DMS114 treated with DMSO at 0.1 percent for 48 hours (cell line): ENCODE results near the gene GUCY1A2.

ENCODE experiments used
- DNase-seq: peaks from one replicate; lab custom pipeline; 2025; ENCODE audit not compliant: unreplicated experiment; lab: John Stamatoyannopoulos, UW

Gene GUCY1A2

DNA sequence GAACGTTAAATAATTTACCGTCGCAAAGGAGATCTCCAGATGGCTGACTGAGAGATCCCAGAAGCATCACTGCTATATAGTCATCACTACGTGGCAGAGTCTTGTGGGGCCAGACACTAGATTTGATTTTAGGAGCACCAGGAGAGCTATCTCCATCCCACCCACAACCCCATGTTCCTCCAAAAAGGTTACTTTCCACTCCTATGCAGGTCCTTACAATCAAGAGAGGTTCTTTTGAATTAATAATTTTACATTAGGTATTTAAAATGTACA lies 19.4 kb downstream of the GUCY1A2 start:
- no peak for DNase-seq

DNA sequence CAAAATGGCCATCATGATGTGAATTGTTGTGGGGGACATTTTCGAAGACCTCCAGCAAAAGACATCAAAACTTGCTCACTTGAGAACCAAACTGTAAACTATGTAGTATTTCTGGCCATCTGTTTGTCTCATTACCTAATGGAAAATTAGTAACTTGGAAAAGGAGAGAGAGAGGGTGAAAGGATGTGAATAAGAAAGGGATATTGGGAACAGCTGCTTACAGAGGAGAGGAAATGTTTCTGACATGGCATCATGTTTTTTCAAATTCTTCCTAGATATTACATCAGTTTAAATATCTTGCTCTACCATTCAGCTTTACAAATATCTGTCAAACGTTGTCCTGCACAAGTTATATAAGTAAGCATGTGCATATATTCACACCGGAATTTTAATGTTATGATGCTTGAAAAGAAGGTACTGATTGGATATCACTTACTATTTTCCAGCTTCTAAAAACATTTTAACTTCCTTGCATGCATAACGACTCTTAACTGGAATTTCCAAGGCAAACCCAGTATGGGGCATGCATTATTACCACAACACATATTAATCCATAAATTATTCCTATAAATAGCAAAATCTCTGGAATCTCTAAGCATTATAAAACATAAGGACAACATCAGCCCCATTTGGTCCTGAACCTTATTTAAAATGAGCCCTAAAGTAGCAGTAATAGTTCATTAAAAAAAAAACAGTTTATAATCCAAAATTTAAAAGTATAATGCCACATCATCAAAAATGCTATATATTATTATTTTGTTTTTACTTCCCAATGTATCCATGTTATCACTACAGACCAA lies 20.0 kb downstream of the GUCY1A2 start:
- DNase-seq: no peak

DNA sequence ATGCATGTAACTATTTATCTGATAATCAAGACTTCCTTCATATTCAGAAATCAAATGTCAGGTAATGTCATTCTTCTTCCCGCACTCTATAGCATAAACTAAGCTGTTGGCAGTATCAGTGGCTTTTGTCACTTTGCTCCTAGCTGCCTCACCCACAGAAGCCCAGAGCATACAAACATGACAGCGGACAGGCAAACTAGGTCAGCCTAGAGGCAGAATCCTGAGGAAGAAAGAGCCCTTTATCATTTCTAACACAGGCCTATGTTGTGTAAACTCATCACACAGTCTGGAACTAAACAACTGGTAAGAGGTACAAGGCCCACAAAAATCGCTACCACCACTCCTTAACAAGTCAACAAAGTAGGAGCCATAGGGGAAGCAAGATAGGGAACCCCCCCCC lies 21.0 kb downstream of the GUCY1A2 start:
- DNase-seq: no peak

DNA sequence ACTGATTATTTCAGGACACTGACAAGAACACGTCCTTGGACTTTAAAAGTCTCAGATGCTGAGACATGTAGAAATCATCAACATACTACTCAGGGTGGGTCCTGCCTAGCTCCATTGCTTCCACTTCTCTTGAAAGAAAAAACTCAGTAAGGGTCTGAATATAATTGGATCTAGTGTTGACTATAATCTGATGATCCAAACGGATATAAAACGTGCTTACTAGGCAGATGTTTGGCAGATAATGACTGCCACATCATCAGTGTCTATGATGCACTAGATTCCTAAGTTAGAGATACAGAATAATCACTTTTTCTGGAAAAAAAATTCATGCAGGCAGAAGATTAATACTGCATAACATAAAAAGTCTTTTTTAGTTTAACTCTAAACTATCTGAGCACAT lies 21.6 kb downstream of the GUCY1A2 start:
- no peak for DNase-seq

DNA sequence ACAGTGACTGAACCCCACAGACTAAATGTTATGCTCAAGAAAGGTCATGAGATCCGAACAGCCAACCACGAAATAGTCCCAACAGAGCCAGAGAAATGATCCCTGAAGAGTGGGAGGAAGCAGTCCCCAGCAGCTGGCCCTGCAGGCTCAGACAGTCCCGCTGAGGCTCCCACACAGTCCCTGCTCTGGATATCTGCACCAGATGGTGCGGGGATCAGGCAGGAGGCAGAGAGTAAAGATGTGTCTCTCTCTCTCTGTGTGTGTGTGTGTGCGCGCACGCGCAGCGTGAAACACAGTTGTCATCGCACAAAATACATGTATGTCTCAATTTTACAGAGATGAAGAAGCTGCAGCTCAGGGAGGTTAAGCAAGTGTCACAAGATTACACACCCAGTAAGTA lies 27.9 kb downstream of the GUCY1A2 start:
- DNase-seq: no peak

DNA sequence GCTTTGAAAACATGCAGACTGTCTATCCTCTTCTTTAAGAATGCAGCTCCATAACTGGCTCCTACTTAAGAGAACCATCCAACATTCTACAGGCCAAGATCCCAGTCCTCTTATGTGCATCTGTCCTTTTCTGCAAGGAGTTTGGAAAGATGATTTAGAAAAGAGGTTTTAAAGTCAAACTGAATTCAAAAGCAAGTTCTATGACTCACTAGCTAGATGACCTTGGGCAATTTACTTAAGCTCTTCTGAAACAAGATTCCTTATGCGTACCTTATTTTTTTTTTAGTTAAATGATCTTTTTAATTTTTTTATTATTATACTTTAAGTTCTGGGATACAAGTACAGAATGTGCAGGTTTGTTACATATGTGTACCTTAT lies 29.2 kb downstream of the GUCY1A2 start:
- DNase-seq: no peak

DNA sequence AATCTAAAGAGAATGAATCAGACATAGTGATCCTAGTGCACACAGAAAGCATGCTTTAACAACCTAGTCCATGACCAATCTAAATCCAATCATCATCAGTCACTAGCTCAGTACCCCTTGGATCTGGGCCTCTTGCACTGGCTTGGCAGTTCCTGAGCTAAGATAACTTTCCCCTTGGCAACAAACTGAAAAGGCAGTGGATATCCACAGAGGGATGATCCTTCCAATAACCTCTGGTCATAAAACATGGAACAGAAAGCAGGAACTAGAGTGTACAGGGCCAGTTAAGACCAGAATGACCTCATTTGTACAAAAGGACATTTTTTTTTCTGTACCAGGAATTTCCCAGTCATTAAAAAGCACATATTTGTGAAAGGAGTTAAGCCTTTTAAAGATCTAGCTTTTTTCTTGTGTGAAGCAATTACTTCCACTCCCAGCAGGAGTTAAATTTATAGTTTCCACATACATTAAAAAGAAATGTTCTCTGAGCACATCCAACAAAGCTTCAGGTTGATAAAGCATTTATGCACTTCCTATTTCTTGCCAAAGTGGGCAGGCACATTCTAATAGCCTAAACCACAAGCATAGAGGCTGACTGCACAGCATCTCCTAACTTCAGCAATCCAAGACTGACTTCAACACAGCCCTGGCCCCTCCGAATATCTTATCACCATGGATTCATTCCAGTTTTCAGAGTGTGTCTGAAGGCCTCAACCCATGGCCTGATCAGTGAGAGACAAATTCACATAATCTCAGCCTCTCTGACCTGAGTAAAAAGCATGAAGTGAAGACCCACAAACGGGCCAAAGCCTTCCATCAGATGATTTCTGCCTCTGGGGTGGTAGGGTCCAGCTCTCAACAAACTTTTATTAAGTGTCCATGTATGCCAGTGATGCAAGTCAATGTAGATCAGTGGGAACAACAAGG lies 29.9 kb downstream of the GUCY1A2 start:
- no peak for DNase-seq

DNA sequence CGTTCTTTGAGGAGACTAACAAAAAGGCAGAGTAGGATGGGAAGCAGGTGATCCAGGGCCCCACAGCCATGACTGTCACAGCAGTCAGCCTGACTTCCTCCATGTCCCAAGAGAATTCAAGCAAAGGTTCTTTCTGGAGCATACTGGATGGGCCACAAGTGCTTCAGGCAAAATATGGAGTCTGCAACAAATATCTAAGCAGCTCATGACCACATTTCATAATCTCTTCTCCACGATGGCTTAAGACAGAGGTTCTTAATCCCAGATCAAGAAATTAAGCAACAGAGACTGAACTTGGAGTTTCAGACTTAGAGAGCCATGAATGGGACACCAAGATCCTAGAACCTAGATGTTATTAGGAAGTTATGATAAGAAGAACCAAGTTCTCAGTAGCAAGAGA lies 31.6 kb downstream of the GUCY1A2 start:
- DNase-seq: no peak

DNA sequence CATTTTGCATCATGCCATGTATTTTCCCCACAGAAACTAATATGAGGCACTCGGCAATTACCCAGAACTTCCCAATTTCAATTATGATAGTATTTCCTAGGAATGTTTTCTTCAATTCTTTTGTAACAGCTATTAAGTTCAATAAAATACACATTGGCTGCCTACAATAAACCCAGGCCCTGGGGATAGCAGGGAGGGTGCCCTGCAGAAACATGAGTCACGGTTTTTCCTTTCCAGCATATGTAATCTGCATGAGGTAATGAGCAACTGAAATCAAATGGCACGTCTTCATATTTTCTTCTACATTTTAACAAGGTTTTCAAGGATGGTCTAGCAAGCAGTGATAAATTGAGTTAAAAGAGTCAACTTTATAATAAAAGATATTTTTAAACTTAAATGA lies 32.0 kb downstream of the GUCY1A2 start:
- no peak for DNase-seq

DNA sequence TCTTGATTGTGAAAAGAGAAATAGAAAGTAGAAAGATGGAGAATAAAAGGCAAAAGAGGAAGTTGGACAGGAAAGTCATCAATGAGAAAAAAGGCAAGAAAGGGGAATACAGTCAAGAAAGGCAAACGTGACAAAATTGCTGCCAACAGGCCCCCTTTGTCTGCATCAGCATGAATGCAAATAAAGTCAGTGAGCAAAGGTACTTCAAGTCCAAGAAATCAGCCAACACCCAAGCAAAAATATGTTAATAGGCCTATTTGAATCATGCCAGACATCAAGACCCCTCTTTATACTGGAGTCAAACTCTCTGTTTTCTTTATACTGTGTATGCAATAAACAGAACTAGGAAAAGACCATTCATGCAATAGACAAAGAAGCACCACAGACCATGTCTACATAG lies 34.3 kb downstream of the GUCY1A2 start:
- no peak for DNase-seq

DNA sequence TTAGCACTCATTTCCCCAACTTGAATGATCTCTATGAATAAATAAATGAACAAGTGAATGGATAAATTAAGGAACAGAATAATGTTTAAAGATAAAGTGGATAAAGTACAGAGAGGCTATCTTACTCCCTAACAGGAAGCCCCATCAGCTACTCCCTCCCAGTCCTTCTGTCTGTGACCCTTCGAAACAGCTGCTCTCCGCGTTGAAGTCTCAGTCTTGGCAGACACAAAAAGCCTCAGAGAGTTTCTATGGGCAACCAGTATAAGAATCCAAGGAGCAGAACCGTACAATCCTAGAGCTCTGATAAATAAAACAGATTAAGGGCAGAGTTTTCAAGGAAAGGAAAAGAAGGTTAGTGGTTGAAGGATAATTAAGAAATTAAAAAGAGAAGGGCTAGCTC lies 35.0 kb downstream of the GUCY1A2 start:
- no peak for DNase-seq

DNA sequence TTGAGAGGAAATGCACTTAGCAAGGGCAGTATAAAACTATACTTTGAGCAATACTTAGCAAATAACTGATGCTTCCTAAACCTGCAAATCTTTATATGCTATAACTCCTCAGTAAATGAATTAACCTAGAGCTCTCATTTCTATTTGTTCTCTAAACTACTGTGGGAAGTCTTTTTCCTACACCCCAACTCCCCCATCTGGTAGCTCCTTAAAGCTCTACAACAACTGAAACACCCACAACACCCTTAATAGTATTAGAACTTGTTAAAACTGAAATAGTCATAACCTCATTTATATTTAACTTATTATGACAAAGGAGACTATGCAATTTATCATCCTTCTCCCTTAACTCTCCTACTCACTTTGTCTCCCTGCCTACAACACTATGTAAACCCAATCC lies 43.4 kb downstream of the GUCY1A2 start:
- DNase-seq: no peak

DNA sequence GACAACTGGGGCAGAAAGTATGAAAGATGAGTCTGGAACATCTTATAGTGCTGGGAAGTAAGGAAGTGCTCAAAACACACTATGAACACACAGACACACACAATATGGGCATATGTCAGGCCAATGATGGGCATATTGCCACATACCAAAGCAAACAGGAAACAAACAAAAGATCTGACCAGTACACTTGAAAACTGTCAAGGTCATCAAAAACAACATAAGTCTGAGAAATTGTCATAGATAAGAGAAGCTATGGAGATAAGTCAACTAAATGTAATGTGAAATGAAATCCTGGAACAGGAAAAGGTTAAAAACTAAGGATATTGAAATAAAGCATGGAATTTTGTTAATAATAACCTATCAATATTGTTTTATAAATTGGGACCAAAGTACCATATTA lies 46.4 kb downstream of the GUCY1A2 start:
- DNase-seq: no peak

DNA sequence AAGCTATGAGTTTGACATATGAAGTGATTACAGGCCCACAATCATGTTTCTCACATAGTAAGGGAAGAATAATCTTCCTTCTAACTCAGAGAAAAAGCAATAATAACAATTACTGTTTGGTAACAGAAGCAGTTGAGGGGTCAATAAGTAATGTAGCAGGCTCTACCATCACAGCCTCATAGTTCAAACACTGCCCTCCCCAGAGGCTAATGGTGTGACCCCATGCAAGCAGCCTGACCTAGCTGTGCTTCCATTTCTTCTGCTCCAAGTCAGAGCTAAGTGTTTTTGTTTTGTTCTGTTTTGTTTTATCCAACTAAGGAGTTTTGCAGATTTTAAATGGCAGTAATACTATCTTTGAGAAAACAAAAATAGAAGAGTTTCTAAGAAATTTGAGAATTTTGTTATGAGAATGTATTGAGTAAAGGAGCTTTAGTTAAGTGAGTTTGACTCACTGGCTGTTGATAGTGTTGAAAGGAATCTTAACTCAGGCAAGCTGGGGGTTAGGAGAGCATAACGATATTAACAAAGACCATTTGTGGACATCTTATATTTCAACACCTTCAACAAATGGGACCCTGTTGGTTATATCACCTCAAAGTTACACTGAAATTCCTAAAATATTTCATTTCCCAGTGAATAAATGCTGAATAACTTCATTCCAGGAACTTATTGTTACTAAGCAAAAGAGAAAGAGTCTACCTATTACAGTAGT lies 48.5 kb downstream of the GUCY1A2 start:
- DNase-seq: no peak

DNA sequence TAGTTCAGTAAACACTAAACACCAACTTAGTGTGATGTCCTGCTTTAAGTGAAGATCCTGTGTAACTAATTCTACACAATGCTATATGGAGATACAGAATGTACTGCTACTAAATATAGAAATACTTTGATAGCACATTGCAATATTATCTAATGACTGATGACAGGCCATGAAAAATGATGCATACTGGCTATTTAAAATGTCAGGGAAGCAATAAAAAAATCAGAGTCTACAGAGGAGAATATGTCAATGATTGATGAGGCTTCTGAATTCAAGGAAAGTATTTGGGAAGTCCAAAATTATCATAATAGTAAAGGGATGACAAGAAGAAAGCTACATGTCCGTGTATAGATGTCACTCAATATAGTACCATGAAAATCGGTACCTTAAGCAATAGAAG lies 55.3 kb downstream of the GUCY1A2 start:
- DNase-seq: no peak

DNA sequence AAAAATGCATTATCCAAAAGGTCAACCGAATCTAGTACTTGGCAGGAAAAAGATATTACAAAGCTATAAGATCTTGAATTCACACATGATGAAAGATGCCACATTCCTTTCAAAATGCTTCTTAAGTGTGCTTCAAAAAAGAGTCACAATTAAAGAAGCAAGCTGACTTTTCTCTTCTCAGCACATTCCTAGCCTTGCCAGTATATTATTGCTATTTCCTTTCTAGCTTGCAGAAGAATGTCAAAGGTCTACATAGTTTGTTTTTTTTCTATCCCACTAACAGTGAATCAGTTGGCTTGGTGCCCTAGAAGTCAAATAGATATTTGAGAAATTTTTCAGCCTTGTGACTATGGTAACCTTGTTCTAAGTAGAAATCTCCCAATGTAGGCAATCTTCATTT lies 56.8 kb downstream of the GUCY1A2 start:
- DNase-seq: no peak

DNA sequence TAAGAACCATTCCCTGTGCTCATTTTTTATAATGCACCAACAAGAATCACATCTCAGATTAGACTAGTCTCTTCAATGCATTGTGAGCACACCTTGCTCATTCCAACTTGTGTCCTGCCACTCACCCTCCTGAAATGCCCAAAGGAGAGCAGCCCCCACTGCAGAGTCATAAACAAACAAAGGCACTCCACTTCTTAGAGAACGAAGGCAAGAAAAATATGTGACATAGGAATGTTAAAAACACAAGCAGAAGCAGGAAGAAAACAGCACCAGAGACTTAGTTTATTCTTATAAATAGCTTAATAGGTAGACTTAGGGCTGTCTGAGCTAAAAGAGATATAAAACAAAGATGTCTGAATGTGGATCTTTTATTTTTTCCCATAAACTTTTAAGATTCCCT lies 57.2 kb downstream of the GUCY1A2 start:
- DNase-seq: no peak

DNA sequence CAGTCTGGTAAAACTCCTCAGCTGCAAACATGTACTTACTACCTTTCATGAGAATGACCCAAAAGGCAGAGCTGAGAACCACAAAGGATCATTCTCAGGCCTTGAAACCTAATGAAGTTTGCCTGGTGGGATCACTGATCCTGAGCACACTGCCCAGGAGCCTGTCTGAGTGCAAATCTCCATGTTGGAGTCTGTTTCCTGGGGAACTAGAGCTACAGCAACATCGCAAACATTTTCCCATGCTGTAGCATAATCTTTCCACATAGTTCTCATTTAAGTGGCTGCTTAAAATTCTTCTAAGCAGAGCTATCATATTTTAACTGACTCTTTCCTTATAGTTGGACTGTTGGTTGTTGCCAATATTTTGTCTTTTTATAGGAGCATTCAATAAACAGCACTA lies 58.5 kb downstream of the GUCY1A2 start:
- no peak for DNase-seq

DNA sequence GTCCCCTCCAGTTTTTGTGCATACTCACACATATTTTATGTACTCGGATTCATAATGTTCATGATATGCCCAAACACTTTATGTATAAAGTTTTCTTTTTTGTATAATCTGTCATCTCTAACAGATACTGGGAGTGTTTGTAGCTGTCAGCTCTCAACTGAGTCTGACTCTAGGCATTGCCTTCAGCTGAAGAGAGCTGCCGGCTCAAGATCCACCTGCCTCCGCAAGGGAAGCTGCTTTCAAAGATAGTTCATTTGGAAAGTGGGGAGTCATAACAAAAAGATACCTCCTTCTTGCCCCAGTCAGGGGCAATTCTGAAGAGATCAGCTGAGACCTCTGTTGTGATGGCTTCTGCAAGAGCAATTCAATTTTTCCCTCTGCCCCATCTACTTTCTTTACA lies 58.9 kb downstream of the GUCY1A2 start:
- no peak for DNase-seq

DNA sequence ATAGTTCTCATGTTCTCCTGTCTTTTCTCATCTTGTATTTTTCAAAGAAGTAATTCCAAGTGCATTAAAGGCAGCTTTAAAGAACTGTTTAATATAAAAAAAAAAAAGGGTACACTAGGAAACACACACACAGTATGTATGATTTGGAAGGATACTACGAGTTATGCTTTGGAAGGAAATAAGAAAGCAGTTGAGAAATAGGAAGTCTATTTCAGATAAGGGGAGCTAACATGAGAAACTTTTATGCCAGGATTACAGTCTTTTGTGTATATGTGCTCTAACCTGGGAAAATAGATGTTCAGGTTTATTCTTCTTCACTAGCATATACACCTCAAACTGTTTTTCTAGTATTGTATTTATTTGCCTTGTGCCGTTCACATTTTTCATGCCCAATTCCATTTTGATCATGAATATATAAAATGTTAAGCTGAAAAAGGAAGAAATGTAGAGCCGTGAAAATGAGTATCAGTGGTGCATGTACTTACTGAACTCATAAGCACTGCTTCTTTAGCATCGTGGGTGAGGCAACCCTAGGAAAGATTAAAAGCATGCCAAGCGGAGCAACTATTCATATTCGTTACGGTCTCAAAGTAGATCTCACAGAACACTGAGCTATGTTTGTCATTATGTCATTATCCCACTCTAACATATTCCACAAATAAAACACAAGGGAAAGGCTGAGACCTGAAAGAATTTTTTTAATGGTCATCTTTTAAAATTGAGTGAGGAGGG lies 59.6 kb downstream of the GUCY1A2 start:
- no peak for DNase-seq

DNA sequence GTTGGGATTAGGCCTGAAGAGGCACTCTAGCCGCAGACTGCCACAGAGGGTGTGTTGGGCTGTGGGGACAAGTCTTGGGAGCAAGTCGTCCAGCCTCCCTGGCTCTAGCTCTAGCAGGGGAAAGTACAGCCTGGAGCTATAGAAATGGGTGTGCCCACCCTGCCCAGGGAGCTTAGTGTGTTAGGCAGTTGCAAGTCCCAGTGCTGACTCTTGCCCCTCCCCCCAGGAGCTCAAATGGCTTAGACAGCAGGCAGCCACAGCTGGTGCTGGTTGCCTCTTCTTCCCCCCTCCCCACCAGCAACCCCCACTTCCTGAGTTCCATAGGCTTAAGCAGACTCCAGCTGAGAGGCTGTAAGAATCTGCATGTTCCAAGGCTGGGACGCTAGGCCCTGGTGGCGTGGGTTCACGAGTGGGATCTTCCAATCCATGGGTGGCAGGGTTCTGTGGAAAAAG lies 61.2 kb downstream of the GUCY1A2 start:
- no peak for DNase-seq
